GM12878 (cell line): Measurements from ENCODE around the gene DUOX2. TPM values are rescaled to one million over a fixed set of nuclear protein-coding genes. Genes with fewer than 3 reads are reported as not detected.

Experiments
- ATAC-seq: fragments of 200-7000 bp; cut with Tn5 transposase; 3 replicates; pipeline ENCODE4 v1.9.1; 2020; ENCODE audit warnings: mild to moderate bottlenecking, moderate library complexity
- BruUV-seq: library from RNA; stranded (reverse); fragments of 400-500 nt; replicated peaks from 2 replicates; lab custom pipeline; 2021; lab: Mats Ljungman, UMichigan
- CTCF ChIA-PET: fragments of 300-600 bp; sonication (Branson Sonifier 250); formaldehyde crosslinking; extraction: SDS; loops from one replicate; lab custom pipeline; 2021; ENCODE audit warnings: inconsistent platforms; lab: Yijun Ruan, JAX
- POLR2A ChIA-PET: fragments of 350-600 bp; formaldehyde crosslinking; extraction: SDS; loops from one replicate; lab custom pipeline; 2021; ENCODE audit warnings: inconsistent platforms; lab: Charles Lee
- RAD21 ChIA-PET: fragments of 300-600 bp; sonication (Branson Sonifier 250); formaldehyde crosslinking; loops from one replicate; lab custom pipeline; 2023; ENCODE audit warnings: antibody characterized with exemption; ENCODE audit not compliant: unreplicated experiment; lab: Charles Lee
- SMC1A ChIA-PET: fragments of 300-600 bp; sonication (Branson Sonifier 250); formaldehyde crosslinking; loops from one replicate; lab custom pipeline; 2023; ENCODE audit not compliant: unreplicated experiment, uncharacterized antibody; lab: Charles Lee
- DNase-seq: peaks from one replicate; pipeline ENCODE4 v3.0.0-alpha.2; 2011; ENCODE audit warnings: low read depth, low spot score
- FAIRE-seq: peaks from 3 replicates; lab custom pipeline; 2011; peaks lifted over from hg19 to GRCh38; lab: Jason Lieb, UNC
- H2AFZ ChIP-seq: 2 replicates; pipeline ENCODE4 v1.6.0; 2011; ENCODE audit warnings: low read depth, low read length, control low read depth; ENCODE audit not compliant: control insufficient read depth
- H3K27ac ChIP-seq: 2 replicates; pipeline ENCODE4 v1.5.1; 2011; ENCODE audit warnings: control low read depth; ENCODE audit not compliant: control insufficient read depth, insufficient read depth
- H3K27me3 ChIP-seq, 2 experiments: replicated peaks in 1 of 2; 2 replicates each; pipeline versions ENCODE4 v1.6.0 to v1.6.1; 2011; ENCODE audit warnings: low read length in 1 of 2; ENCODE audit not compliant: control insufficient read depth in 2 of 2, insufficient read depth in 2 of 2
- H3K36me3 ChIP-seq, 2 experiments: 2 replicates each; pipeline ENCODE4 v1.5.1; 2011; ENCODE audit warnings: low read length in 1 of 2; ENCODE audit not compliant: control insufficient read depth in 2 of 2, insufficient read depth in 2 of 2
- H3K4me1 ChIP-seq: 2 replicates; pipeline ENCODE4 v1.6.1; 2011; ENCODE audit warnings: mild to moderate bottlenecking, low read length, moderate library complexity, mixed read lengths; ENCODE audit not compliant: control insufficient read depth, insufficient read depth
- H3K4me2 ChIP-seq: 2 replicates; pipeline ENCODE4 v1.6.0; 2011; ENCODE audit warnings: control low read depth; ENCODE audit not compliant: control insufficient read depth, insufficient read depth
- H3K4me3 ChIP-seq: fragments of 200-600 bp; sonication (generic); 2 replicates; pipeline ENCODE4 v1.5.1; 2016
- H3K79me2 ChIP-seq: 2 replicates; pipeline ENCODE4 v1.6.0; 2011; ENCODE audit warnings: low read length; ENCODE audit not compliant: control insufficient read depth, insufficient read depth
- H3K9ac ChIP-seq: 2 replicates; pipeline ENCODE4 v1.8.0; 2011; ENCODE audit warnings: low read length, control low read depth, mixed read lengths; ENCODE audit not compliant: control insufficient read depth, insufficient read depth
- H3K9me3 ChIP-seq: replicated peaks from 3 replicates; pipeline ENCODE4 v1.5.1; 2011; ENCODE audit warnings: mild to moderate bottlenecking, low read length; ENCODE audit not compliant: control insufficient read depth, insufficient read depth
- H4K20me1 ChIP-seq: 2 replicates; pipeline ENCODE4 v1.6.0; 2011; ENCODE audit not compliant: control insufficient read depth, insufficient read depth
- CREM ChIP-seq: IDR thresholded peaks from 2 replicates; pipeline ENCODE4 v1.6.1; 2014; ENCODE audit warnings: antibody characterized with exemption, low read depth
- IKZF1 ChIP-seq: fragments of 450-650 bp; conservative IDR thresholded peaks from 2 replicates; pipeline ENCODE4 v1.6.1; 2017; ENCODE audit warnings: antibody characterized with exemption, mild to moderate bottlenecking
- NFIC ChIP-seq: IDR thresholded peaks from 2 replicates; pipeline ENCODE4 v1.6.1; 2012; ENCODE audit warnings: low read depth, mild to moderate bottlenecking, inconsistent platforms, low read length, moderate library complexity
- PRDM15 ChIP-seq: fragments of 450-650 bp; formaldehyde crosslinking; IDR thresholded peaks from 2 replicates; pipeline ENCODE4 v1.4.0; 2020; ENCODE audit warnings: mild to moderate bottlenecking, moderate library complexity
- SIN3A ChIP-seq: IDR thresholded peaks from 2 replicates; pipeline ENCODE4 v1.6.1; 2012; ENCODE audit warnings: low read depth, low read length, improper control_type of control experiment
- SIX5 ChIP-seq: IDR thresholded peaks from 2 replicates; pipeline ENCODE4 v1.6.1; 2011; ENCODE audit warnings: mild to moderate bottlenecking, low read depth, low read length, moderate library complexity; ENCODE audit not compliant: severe bottlenecking
- WRNIP1 ChIP-seq: IDR thresholded peaks from 2 replicates; pipeline ENCODE4 v1.6.1; 2011; ENCODE audit warnings: low read depth, low read length, improper control_type of control experiment, borderline replicate concordance
- ZZZ3 ChIP-seq: IDR thresholded peaks from 2 replicates; pipeline ENCODE4 v1.6.1; 2011; ENCODE audit warnings: low read depth; ENCODE audit not compliant: control insufficient read depth, insufficient read length
- WGBS: methylation state at CpG from one replicate; pipeline ENCODE4 v1.1.6; 2016; ENCODE audit warnings: low lambda C conversion rate; ENCODE audit not compliant: insufficient replicate concordance, insufficient coverage; ENCODE audit errors: missing lambda C conversion rate; 5-methylcytosine and 5-hydroxymethylcytosine counted together
- in situ Hi-C: fragments of 300-500 bp; cut with MboI; formaldehyde crosslinking; loops from 9 replicates; pipeline ENCODE4 v1.14.3; 2018; ENCODE audit warnings: mixed read lengths
- intact Hi-C: fragments of 100-400 bp; cut with micrococcal nuclease; formaldehyde crosslinking; loops from one replicate; pipeline ENCODE4 v1.14.2; 2022; ENCODE audit not compliant: unreplicated experiment
- polyA plus RNA-seq, 11 experiments: library from polyadenylated mRNA; depleted of rRNA in 4 of 11; unstranded in 6 of 11; stranded (reverse) in 5 of 11; fragments of >200 nt; fragmentation: Nextera tagmentation in 4 of 11; fragmentation: Illumina TruSeq in 1 of 11; extraction: Ambion mirVana in 4 of 11; extraction: Trizol in 1 of 11; gene quantifications; 1 replicate in 1 of 11; 2 replicates in 10 of 11; pipeline versions ENCODE4 v1.2.1 to v1.2.3, GENCODE V29; 2011 to 2016; ENCODE audit warnings: inconsistent platforms in 2 of 11, missing spikeins in 2 of 11, low read depth in 1 of 11
- total RNA-seq, 4 experiments: library from RNA; depleted of rRNA in 3 of 4; stranded (reverse); fragments of >200 nt in 3 of 4; fragmentation: Illumina TruSeq in 1 of 4; extraction: Trizol in 1 of 4; gene quantifications; 2 replicates each; pipeline versions ENCODE4 v1.2.1 to v1.2.3, GENCODE V29; 2013 to 2021
- TF ChIP-seq, protein P1 (sequence below): fragments of 450-650 bp; formaldehyde crosslinking; IDR thresholded peaks from 2 replicates; pipeline ENCODE4 v1.4.0; 2022; ENCODE audit warnings: mild to moderate bottlenecking, moderate library complexity

The DUOX2 gene
- total and polyA plus RNA-seq, 10 of the 15 experiments (the other 5 are each of a cell fraction or from before 2014, with no cell fraction given) = 0.05 TPM; not detected in 9

GRCh38 chr15:45100884-45101625 lies 12.9 kb downstream of the DUOX2 start:
- Histone ChIP-seq H3K4me2 (no peak overlapping the region), H3K27ac (no peak overlapping the region), H3K79me2 (no peaks in the 10 kb centered on the region), H4K20me1 (no peaks in the 10 kb centered on the region; the same call in 1 of the 2 replicates), H3K9ac (no peak overlapping the region), H3K4me3 (no peak overlapping the region), H3K9me3 (no peaks in the 10 kb centered on the region), H3K36me3 (no peaks in the 10 kb centered on the region), H3K27me3 (no peaks in the 10 kb centered on the region; a peak in 2 of 4 replicates), H3K4me1 (no peaks in the 10 kb centered on the region), H2AFZ (no peak overlapping the region)
- in situ Hi-C loops = no loop called here
- ChIA-PET SMC1A (no interaction called here), CTCF (interaction anchor here (1.0 kb wide), 1 partner anchor 17 kb away, joined by 3 read pairs; no protein-coding TSS in a partner anchor), POLR2A (no interaction called here), RAD21 (no interaction called here)
- no peak for ATAC-seq
- FAIRE-seq = no peak
- 35% methylated on average over 7 of the region's 7 CpGs for whole genome bisulfite sequencing
- no TSS peak for BruUV-seq
- DNase-seq = no peak
- intact Hi-C loops = no loop called here
- no peak for TF ChIP-seq CREM
- no peak for TF ChIP-seq PRDM15 (CRISPR knock-in tag)
- no peak for TF ChIP-seq SIX5
- TF ChIP-seq IKZF1 = no peak
- no peak for TF ChIP-seq ZZZ3
- TF ChIP-seq NFIC = no peak
- no peak for TF ChIP-seq WRNIP1
- TF ChIP-seq, protein P1, sequence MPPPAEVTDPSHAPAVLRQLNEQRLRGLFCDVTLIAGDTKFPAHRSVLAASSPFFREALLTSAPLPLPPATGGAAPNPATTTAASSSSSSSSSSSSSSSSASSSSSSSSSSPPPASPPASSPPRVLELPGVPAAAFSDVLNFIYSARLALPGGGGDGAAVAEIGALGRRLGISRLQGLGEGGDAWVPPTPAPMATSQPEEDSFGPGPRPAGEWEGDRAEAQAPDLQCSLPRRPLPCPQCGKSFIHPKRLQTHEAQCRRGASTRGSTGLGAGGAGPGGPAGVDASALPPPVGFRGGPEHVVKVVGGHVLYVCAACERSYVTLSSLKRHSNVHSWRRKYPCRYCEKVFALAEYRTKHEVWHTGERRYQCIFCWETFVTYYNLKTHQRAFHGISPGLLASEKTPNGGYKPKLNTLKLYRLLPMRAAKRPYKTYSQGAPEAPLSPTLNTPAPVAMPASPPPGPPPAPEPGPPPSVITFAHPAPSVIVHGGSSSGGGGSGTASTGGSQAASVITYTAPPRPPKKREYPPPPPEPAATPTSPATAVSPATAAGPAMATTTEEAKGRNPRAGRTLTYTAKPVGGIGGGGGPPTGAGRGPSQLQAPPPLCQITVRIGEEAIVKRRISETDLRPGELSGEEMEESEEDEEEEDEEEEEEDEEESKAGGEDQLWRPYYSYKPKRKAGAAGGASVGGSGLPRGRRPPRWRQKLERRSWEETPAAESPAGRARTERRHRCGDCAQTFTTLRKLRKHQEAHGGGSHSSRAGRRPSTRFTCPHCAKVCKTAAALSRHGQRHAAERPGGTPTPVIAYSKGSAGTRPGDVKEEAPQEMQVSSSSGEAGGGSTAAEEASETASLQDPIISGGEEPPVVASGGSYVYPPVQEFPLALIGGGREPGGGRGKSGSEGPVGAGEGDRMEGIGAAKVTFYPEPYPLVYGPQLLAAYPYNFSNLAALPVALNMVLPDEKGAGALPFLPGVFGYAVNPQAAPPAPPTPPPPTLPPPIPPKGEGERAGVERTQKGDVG (CRISPR knock-in tag) = no peak
- no peak for TF ChIP-seq SIN3A
